Parathyroid adenoma (tissue), 2 donors: ENCODE data around the gene WFDC11.
"Not testable (repeated sequence)": the region's sequence is repeated elsewhere in the genome, so short reads cannot be mapped to it uniquely, and the experiment has no call there.

Source experiments
- H2AFZ ChIP-seq: fragments of 300-600 bp; sonication (generic); one replicate; pipeline ENCODE4 v1.7.0; 2017; ENCODE audit warnings: antibody characterized with exemption, mild to moderate bottlenecking
- H3K27ac ChIP-seq: fragments of 300-600 bp; sonication (generic); one replicate; pipeline ENCODE4 v1.7.0; 2017
- H3K27me3 ChIP-seq: fragments of 300-600 bp; sonication (generic); one replicate; pipeline ENCODE4 v1.7.0; 2017; ENCODE audit warnings: low read length; ENCODE audit not compliant: control insufficient read depth, insufficient read depth
- H3K36me3 ChIP-seq: fragments of 300-600 bp; sonication (generic); one replicate; pipeline ENCODE4 v1.7.0; 2017; ENCODE audit warnings: low read length; ENCODE audit not compliant: control insufficient read depth, insufficient read depth
- H3K4me1 ChIP-seq: fragments of 300-600 bp; sonication (generic); one replicate; pipeline ENCODE4 v1.7.0; 2017; ENCODE audit warnings: control low read depth
- H3K4me2 ChIP-seq: fragments of 300-600 bp; sonication (generic); one replicate; pipeline ENCODE4 v1.7.0; 2017; ENCODE audit warnings: low read length
- H3K4me3 ChIP-seq: fragments of 300-600 bp; sonication (generic); one replicate; pipeline ENCODE4 v1.7.0; 2017; ENCODE audit warnings: low read depth, low read length
- H3K79me2 ChIP-seq: fragments of 300-600 bp; sonication (generic); one replicate; pipeline ENCODE4 v1.7.0; 2017; ENCODE audit warnings: control low read depth
- H3K9ac ChIP-seq: fragments of 300-600 bp; sonication (generic); one replicate; pipeline ENCODE4 v1.7.0; 2017; ENCODE audit warnings: mild to moderate bottlenecking
- H3K9me3 ChIP-seq: fragments of 300-600 bp; sonication (generic); one replicate; pipeline ENCODE4 v1.7.0; 2017; ENCODE audit warnings: low read length; ENCODE audit not compliant: control insufficient read depth
- TF ChIP-seq, protein P1 (sequence below): fragments of 300-600 bp; sonication (generic); IDR thresholded peaks from one replicate; pipeline ENCODE4 v1.7.0; 2017; ENCODE audit warnings: antibody characterized with exemption, mild to moderate bottlenecking
- donor health status: primary hyperparathyroidism.

WFDC11 gene

DNA sequence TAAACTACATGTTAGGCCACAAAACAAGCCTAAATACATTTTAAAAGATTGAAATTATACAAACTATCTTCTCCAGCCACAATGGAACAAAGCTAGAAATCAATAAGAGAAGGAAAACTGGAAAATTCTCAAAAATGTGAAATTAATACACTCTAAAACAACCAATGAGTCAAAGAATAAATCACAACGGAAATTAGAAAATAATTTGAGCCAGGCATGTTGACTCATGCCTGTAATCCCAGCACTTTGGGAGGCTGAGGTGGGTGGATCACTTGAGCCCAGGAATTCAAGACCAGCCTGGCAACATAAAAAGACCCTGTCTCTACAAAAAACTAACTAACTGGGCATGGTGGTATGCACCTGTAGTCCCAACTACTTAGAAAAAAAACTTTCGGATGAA lies 25.5 kb upstream of the WFDC11 start:
- no peak overlapping the region for H3K9ac ChIP-seq
- H3K36me3 ChIP-seq = no peaks in the 10 kb centered on the region
- TF ChIP-seq, protein P1, sequence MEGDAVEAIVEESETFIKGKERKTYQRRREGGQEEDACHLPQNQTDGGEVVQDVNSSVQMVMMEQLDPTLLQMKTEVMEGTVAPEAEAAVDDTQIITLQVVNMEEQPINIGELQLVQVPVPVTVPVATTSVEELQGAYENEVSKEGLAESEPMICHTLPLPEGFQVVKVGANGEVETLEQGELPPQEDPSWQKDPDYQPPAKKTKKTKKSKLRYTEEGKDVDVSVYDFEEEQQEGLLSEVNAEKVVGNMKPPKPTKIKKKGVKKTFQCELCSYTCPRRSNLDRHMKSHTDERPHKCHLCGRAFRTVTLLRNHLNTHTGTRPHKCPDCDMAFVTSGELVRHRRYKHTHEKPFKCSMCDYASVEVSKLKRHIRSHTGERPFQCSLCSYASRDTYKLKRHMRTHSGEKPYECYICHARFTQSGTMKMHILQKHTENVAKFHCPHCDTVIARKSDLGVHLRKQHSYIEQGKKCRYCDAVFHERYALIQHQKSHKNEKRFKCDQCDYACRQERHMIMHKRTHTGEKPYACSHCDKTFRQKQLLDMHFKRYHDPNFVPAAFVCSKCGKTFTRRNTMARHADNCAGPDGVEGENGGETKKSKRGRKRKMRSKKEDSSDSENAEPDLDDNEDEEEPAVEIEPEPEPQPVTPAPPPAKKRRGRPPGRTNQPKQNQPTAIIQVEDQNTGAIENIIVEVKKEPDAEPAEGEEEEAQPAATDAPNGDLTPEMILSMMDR = no peak
- no peak overlapping the region for H3K27ac ChIP-seq
- H3K4me2 ChIP-seq = no peak overlapping the region
- no peaks in the 10 kb centered on the region for H3K79me2 ChIP-seq
- H2AFZ ChIP-seq = no peak overlapping the region
- H3K9me3 ChIP-seq = no peaks in the 10 kb centered on the region
- no peak overlapping the region for H3K4me3 ChIP-seq
- H3K4me1 ChIP-seq = no peaks in the 10 kb centered on the region
- H3K27me3 ChIP-seq = no peaks in the 10 kb centered on the region

DNA sequence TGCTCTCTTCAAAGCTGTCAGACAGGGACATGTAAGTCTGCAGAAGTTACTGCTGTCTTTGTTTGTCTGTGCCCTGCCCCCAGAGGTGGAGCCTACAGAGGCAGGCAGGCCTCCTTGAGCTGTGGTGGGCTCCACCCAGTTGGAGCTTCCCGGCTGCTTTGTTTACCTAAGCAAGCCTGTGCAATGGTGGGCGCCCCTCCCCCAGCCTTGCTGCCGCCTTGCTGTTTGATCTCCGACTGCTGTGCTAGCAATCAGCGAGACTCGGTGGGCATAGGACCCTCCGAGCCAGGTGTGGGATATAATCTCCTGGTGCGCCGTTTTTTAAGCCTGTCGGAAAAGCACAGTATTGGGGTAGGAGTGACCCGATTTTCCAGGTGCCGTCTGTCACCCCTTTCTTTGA lies 23.3 kb upstream of the WFDC11 start:
- H3K9ac ChIP-seq, H3K4me2 ChIP-seq, H3K9me3 ChIP-seq, H3K27me3 ChIP-seq, H3K79me2 ChIP-seq, H3K4me3 ChIP-seq, H2AFZ ChIP-seq, H3K36me3 ChIP-seq, H3K4me1 ChIP-seq, H3K27ac ChIP-seq: not testable (repeated sequence)

DNA sequence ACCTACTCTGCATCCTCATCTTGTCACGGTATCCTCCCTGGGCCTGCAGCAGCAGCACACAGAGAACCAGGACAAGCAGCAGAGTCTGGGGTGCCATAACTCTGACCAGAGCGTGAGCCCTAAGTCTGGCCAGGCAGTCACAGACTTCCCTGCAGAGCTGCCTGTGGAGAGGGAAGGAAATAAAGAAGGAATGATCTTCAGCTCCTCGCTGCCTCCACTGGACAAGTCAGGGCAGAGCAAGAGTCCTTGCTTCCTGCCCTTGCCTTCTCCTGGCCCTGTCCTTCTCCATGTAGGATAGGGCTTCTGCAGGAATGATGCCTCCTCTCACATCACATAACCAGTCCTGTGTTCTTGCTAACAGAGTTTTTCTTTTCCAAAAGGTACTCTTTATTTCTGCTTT lies 15.9 kb upstream of the WFDC11 start:
- Histone ChIP-seq H3K9me3 (no peaks in the 10 kb centered on the region), H3K36me3 (no peaks in the 10 kb centered on the region)

DNA sequence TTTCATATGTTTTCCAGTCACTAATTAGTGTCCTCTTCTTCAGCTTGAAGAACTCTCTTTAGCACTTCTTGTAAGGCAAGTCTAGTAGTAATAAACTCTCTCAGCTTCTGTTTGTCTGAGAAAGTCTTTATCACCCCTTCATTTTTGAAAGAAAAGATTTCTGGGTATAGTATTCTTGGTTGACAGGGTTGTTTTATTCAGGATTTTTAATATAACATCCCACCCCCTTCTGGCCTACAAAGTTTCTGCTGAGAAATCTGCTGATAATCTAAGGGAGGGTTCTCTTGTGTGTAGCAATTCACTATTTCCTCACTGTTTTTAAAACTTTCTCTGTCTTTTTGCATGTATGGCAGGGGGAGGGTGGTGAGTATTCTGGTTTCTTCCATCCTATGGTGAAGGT lies 9.6 kb upstream of the WFDC11 start:
- no peak overlapping the region for H3K4me2 ChIP-seq
- no peak overlapping the region for H2AFZ ChIP-seq
- H3K4me1 ChIP-seq = no peaks in the 10 kb centered on the region
- TF ChIP-seq, protein P1 = no peak
- H3K9ac ChIP-seq = no peak overlapping the region
- no peaks in the 10 kb centered on the region for H3K9me3 ChIP-seq
- no peaks in the 10 kb centered on the region for H3K79me2 ChIP-seq
- no peak overlapping the region for H3K4me3 ChIP-seq
- H3K36me3 ChIP-seq = no peaks in the 10 kb centered on the region
- no peak overlapping the region for H3K27ac ChIP-seq
- no peaks in the 10 kb centered on the region for H3K27me3 ChIP-seq

More for the DNA sequence above, 15.9 kb upstream of the WFDC11 start:
- Histone ChIP-seq H3K9ac (no peak overlapping the region), H3K27ac (no peak overlapping the region), H3K79me2 (no peaks in the 10 kb centered on the region), H2AFZ (no peak overlapping the region), H3K4me2 (no peak overlapping the region), H3K4me3 (no peak overlapping the region), H3K4me1 (no peaks in the 10 kb centered on the region), H3K27me3 (no peaks in the 10 kb centered on the region)
- TF ChIP-seq, protein P1 = no peak

DNA sequence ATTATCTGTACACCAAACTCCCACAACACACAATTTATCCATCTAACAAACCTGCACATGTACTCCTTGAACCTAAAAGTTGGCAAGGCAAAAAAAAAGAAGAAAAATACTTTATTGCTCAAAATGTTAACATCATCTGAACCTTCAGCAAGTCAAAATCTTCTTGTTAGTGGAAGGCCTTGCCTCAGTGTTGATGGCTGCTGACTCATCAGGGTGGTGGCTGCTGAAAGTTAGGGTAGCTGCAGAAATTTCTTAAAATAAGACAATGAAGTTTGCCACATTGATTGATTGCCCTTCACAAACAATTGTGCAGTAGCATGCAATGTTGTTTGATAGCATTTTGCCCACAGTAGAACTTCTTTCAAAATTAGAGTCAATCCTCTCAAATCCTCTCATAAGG lies 2.7 kb upstream of the WFDC11 start:
- no peak overlapping the region for H3K4me2 ChIP-seq
- H3K9me3 ChIP-seq = no peaks in the 10 kb centered on the region
- H3K9ac ChIP-seq = no peak overlapping the region
- H3K27me3 ChIP-seq = no peaks in the 10 kb centered on the region
- H3K4me1 ChIP-seq = no peaks in the 10 kb centered on the region
- H3K27ac ChIP-seq = no peak overlapping the region
- H3K79me2 ChIP-seq = no peaks in the 10 kb centered on the region
- H2AFZ ChIP-seq = no peak overlapping the region
- TF ChIP-seq, protein P1 = no peak
- H3K36me3 ChIP-seq = no peaks in the 10 kb centered on the region
- no peak overlapping the region for H3K4me3 ChIP-seq

DNA sequence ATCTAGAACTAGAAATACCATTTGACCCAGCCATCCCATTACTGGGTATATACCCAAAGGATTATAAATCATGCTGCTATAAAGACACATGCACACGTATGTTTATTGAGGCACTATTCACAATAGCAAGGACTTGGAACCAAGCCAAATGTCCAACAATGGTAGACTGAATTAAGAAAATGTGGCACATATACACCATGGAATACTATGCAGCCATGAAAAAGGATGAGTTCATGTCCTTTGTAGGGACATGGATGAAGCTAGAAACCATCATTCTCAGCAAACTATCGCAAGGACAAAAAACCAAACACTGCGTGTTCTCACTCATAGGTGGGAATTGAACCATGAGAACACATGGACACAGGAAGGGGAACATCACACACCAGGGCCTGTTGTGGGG lies 13.0 kb downstream of the WFDC11 start:
- not testable (repeated sequence) for H3K9ac ChIP-seq, H3K4me1 ChIP-seq, H2AFZ ChIP-seq, H3K36me3 ChIP-seq, H3K27ac ChIP-seq, H3K27me3 ChIP-seq, H3K4me3 ChIP-seq, H3K4me2 ChIP-seq, H3K79me2 ChIP-seq, H3K9me3 ChIP-seq

DNA sequence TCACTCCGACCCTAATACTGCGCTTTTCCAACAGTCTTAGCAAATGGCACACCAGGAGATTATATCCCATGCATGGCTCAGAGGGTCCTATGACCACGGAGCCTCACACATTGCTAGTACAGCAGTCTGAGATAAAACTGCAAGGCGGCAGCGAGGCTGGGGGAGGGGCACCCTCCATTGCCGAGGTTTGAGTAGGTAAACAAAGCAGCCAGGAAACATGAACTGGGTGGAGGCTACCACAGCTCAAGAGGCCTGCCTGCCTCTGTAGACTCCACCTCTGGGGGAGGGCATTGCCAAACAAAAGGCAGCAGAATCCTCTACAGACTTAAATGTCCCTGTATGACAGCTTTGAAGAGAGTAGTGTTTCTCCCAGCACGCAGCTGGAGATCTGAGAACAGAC lies 18.3 kb downstream of the WFDC11 start:
- H3K9ac ChIP-seq, H3K36me3 ChIP-seq, H3K9me3 ChIP-seq, H3K4me2 ChIP-seq, H3K27me3 ChIP-seq, H3K4me3 ChIP-seq, H3K4me1 ChIP-seq, H2AFZ ChIP-seq, H3K79me2 ChIP-seq, H3K27ac ChIP-seq: not testable (repeated sequence)
